Duodenal mucosa (tissue), 2 donors: ENCODE measurements around the gene CDH13.

Source experiments
- H3K27ac ChIP-seq: one replicate; pipeline ENCODE4 v1.7.0; 2013; ENCODE audit warnings: low read depth, low read length
- H3K27me3 ChIP-seq, 2 donors: one replicate each; pipeline ENCODE4 v1.7.0; 2013; ENCODE audit warnings: low read length in 2 of 2, control low read depth in 1 of 2; ENCODE audit not compliant: insufficient read depth in 2 of 2, control insufficient read depth in 1 of 2
- H3K36me3 ChIP-seq, 2 donors: one replicate each; pipeline ENCODE4 v1.7.0; 2013; ENCODE audit warnings: low read length in 2 of 2, control low read depth in 1 of 2; ENCODE audit not compliant: insufficient read depth in 2 of 2, control insufficient read depth in 1 of 2
- H3K4me1 ChIP-seq, 2 donors: one replicate each; pipeline ENCODE4 v1.7.0; 2013; ENCODE audit warnings: low read length in 2 of 2, control low read depth in 1 of 2; ENCODE audit not compliant: insufficient read depth in 2 of 2, control insufficient read depth in 1 of 2
- H3K4me3 ChIP-seq, 2 donors: one replicate each; pipeline ENCODE4 v1.7.0; 2013; ENCODE audit warnings: low read length in 2 of 2, low read depth in 1 of 2
- H3K9ac ChIP-seq, 2 donors: one replicate each; pipeline ENCODE4 v1.7.0; 2013; ENCODE audit warnings: low read length in 2 of 2, low read depth in 1 of 2
- H3K9me3 ChIP-seq, 2 donors: one replicate each; pipeline ENCODE4 v1.7.0; 2013; ENCODE audit warnings: low read length in 2 of 2, control low read depth in 1 of 2; ENCODE audit not compliant: control insufficient read depth in 1 of 2

The CDH13 gene

DNA sequence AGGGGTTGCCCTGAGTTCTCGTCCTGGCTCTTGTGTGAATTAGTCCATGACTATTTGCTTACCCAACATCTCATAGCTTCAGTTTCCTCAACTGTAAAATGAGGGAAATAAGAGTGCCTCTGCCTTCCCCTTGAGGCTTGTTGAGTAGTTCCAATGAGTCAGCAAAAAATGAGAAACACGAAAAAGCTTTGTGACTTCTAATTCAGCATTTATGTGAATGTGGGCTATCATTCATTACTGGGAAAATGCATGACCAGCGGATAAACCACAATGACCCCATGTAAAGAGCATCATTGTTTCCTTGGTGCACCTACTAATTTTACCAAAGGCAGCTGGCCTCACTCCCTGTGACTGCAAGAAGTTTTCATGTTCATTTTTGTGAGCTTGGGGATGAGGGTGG is 806.4 kb downstream of the CDH13 start:
- Histone ChIP-seq H3K27me3 (no peaks in the 10 kb centered on the region), H3K9ac (no peak overlapping the region), H3K36me3 (no peaks in the 10 kb centered on the region), H3K4me1 (no peaks in the 10 kb centered on the region), H3K9me3 (no peaks in the 10 kb centered on the region), H3K4me3 (no peak overlapping the region), H3K27ac (no peak overlapping the region)

DNA sequence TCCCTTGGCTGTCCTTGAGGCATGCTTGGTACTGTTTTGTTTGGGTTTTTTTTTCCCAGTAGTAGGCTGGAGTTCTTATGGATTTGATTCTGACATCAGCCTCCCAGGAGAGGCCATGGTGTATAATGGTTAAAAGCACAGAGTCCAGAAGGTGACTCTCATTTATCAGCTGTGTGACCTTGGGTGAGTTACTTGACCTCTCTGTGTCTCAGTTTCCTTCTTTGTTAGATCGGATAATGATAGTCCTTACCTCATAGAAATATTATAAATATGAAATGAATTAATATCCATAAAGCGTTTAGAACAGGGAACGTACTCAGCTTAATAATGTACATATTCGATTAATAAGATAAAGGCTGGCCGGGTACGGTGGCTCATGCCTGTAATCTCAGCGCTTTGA is 810.3 kb downstream of the CDH13 start:
- H3K36me3 ChIP-seq: no peaks in the 10 kb centered on the region

DNA sequence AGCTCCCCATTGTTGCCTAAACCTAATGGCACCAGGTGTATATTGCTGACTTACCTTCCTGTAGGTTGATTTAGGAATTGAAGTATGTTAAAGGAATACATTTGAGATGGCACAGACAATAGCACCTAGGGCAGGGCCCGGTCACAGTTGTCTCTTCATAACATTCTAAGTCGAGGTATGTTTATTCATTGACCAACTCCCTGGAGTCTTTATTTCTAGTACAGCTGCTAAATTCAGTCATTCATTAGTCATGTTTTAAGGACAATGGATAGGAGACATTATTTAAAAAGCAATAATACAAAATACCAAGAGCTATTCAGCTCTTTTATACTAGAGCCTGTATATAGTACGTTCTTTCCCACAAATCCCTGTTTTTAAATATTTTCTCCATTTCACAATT is 811.6 kb downstream of the CDH13 start:
- Histone ChIP-seq H3K27me3 (no peaks in the 10 kb centered on the region), H3K27ac (no peak overlapping the region), H3K9me3 (no peaks in the 10 kb centered on the region), H3K4me3 (no peak overlapping the region), H3K36me3 (no peaks in the 10 kb centered on the region), H3K4me1 (no peaks in the 10 kb centered on the region), H3K9ac (no peak overlapping the region)

More for the DNA sequence above, 810.3 kb downstream of the CDH13 start:
- Histone ChIP-seq H3K4me1 (no peaks in the 10 kb centered on the region), H3K4me3 (no peak overlapping the region), H3K9ac (no peak overlapping the region), H3K27me3 (no peaks in the 10 kb centered on the region), H3K9me3 (no peaks in the 10 kb centered on the region), H3K27ac (no peak overlapping the region)

DNA sequence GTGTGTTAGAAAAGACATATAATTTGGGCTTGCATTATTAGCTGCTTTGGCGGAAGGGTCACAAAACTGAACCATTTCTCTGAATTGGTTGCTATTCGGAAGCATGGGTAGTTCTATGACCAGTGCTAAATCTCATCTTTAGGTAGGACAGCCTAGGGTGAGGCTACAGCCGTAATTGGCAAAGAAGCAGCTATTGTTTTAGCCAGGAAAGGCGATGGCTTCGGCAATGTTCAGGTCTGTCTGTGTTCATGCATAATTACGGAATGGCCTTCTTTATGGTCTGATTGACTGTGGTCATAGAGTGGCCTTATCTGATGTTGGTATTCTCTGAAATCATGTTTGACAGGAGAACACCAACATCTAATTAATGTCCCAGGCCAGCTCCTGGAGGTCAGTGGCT is 812.6 kb downstream of the CDH13 start:
- no peaks in the 10 kb centered on the region for H3K9me3 ChIP-seq
- H3K9ac ChIP-seq: no peak overlapping the region
- H3K36me3 ChIP-seq: no peaks in the 10 kb centered on the region
- no peaks in the 10 kb centered on the region for H3K4me1 ChIP-seq
- no peak overlapping the region for H3K27ac ChIP-seq
- H3K27me3 ChIP-seq: no peaks in the 10 kb centered on the region
- no peak overlapping the region for H3K4me3 ChIP-seq

DNA sequence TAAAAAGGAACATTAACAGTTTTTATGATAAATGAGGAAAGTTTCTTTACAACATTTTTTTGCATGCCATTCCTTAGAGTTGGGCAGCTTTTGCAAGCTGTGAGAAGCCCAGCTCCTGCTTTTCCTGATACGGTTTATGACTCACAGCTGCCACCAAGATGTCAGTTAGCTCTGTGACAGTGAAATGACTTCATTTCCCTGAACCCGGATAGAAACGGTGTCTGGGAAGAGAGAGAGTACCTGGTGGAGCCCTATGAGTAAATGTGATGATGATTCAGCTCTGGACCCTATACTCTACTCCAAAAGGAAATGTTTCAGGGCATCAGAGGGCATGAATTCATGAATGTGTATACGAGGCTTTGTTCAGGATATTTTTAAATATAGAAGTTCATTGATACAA is 814.7 kb downstream of the CDH13 start:
- Histone ChIP-seq H3K9me3 (no peaks in the 10 kb centered on the region), H3K4me1 (no peaks in the 10 kb centered on the region), H3K9ac (no peak overlapping the region), H3K36me3 (no peaks in the 10 kb centered on the region), H3K27me3 (no peaks in the 10 kb centered on the region), H3K4me3 (no peak overlapping the region), H3K27ac (no peak overlapping the region)

DNA sequence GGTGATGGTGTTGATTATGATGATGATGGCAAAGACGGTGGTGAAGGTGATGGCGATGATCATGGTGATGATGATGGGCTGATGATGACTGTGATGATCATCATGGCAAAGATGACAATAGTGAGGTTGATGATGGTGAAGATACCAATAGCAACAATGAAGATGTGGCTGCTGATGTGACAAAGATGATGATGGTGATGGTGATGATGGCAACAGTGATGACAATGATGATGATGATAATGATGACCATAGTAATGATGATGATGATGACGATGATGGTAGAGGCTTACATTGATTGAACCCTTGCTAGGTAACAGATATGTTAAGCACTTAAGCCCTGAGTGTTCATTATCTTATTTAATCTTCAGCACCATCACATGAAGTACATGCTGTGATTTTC is 817.2 kb downstream of the CDH13 start:
- H3K4me3 ChIP-seq: no peak overlapping the region
- H3K27ac ChIP-seq: no peak overlapping the region
- H3K9me3 ChIP-seq: no peaks in the 10 kb centered on the region
- no peak overlapping the region for H3K9ac ChIP-seq
- no peaks in the 10 kb centered on the region for H3K4me1 ChIP-seq
- no peaks in the 10 kb centered on the region for H3K27me3 ChIP-seq
- H3K36me3 ChIP-seq: no peaks in the 10 kb centered on the region

DNA sequence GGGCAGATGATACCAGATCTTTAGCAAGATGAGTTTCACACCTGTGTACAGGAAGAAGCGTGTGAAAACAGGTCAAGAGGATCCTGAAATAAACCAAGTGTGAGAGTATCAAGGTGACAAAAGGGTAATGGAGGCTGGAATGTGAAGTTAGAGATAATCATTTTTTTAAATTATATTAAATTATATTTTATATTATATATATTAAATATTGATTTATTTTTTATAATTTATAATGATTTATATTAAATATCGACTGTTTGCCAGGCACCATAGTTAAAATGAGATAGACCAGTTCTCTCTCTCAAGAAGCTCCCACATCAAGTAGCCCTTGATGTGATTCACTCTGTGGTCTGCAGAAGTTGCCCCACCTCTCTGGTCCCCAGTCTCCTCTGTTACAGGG is 820.8 kb downstream of the CDH13 start:
- no peaks in the 10 kb centered on the region for H3K27me3 ChIP-seq
- H3K27ac ChIP-seq: no peak overlapping the region

DNA sequence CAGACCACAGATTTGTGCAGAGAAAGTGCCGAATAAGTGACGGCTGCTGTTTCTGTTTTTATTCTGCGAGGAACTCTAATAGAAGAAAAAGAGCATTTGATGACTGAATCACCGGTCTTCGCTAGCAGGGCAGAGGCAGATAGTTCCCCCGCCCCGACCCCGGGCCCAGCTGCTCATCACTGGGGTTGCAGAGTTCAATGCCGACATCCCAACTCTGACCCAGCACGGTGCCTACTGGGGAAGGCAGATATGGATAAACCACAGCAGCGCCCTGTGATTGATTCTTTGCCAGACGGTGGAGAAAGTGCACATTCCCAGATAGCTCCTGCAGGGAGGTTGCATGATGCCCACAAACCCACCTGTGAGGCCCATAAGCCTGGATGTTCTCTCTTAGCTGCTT is 823.1 kb downstream of the CDH13 start:
- Histone ChIP-seq H3K4me1 (no peaks in the 10 kb centered on the region), H3K27ac (no peak overlapping the region), H3K4me3 (no peak overlapping the region), H3K9ac (no peak overlapping the region), H3K27me3 (no peaks in the 10 kb centered on the region), H3K36me3 (no peaks in the 10 kb centered on the region), H3K9me3 (no peaks in the 10 kb centered on the region)

More for the DNA sequence above, 820.8 kb downstream of the CDH13 start:
- Histone ChIP-seq H3K9me3 (no peaks in the 10 kb centered on the region), H3K36me3 (no peaks in the 10 kb centered on the region), H3K9ac (no peak overlapping the region), H3K4me3 (no peak overlapping the region), H3K4me1 (no peaks in the 10 kb centered on the region)

DNA sequence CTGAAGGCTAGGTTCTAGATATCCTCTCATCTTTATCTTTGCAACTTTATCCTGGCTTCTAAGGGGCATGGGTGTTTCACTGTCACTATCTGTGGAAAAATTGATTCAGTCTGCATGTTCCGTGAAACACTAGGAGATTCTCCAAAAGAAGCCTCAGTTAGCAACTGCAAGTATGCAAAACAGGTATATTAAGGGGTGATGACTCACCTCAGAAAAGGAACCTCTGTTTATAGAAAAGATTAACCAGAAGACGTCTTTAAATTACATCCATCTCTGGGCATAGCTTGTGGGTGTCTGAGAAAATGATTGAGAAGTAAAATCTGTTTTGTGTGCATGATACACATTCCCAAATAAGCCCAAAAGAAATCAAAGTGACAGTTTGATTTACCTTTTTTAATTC is 827.2 kb downstream of the CDH13 start:
- no peak overlapping the region for H3K4me3 ChIP-seq
- no peaks in the 10 kb centered on the region for H3K9me3 ChIP-seq
- no peaks in the 10 kb centered on the region for H3K36me3 ChIP-seq

DNA sequence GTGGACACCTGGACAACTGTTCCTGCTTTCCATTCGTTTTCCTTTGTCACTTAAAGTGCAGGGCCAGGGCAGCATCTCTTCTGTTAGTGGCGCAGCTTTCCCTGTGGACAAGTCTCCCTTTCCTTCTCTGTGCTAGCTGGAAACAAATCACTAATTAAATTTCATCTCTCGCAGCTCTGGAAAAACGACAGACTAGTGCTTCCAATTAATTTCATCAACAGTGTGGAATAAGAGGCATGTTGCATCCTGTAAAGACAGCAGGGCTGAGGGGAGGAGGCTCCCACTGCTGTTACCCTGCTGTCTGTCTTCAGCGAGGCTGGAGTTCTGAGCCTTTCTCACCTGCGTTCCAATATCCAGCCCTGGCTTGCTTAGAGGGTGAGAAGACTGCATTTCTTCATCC is 828.9 kb downstream of the CDH13 start:
- H3K9me3 ChIP-seq: no peaks in the 10 kb centered on the region
- no peaks in the 10 kb centered on the region for H3K36me3 ChIP-seq
- no peaks in the 10 kb centered on the region for H3K27me3 ChIP-seq
- no peaks in the 10 kb centered on the region for H3K4me1 ChIP-seq
- H3K4me3 ChIP-seq: no peak overlapping the region
- H3K9ac ChIP-seq: no peak overlapping the region
- no peak overlapping the region for H3K27ac ChIP-seq

More for the DNA sequence above, 827.2 kb downstream of the CDH13 start:
- no peak overlapping the region for H3K9ac ChIP-seq
- no peaks in the 10 kb centered on the region for H3K27me3 ChIP-seq
- no peak overlapping the region for H3K27ac ChIP-seq
- H3K4me1 ChIP-seq: no peaks in the 10 kb centered on the region

DNA sequence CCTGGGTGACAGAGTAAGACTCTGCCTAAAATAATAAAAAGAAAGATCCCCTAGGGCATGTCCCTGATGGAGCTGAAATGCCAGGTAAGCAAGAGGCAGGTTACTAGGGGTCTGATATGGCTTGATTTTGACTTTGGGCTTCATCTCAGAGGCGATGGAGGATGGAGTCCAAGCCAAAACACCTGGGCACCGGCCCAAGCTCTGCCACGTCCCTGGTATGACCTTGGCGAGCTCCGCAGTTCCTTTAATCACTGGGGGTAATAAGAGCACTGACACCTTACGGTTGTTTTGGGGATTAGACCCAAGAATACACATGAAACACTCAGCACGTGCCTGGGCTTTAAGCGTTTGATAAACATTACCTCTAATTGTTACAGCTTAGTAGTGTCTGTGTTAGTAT is 830.2 kb downstream of the CDH13 start:
- no peaks in the 10 kb centered on the region for H3K4me1 ChIP-seq
- no peak overlapping the region for H3K4me3 ChIP-seq
- no peaks in the 10 kb centered on the region for H3K36me3 ChIP-seq
- H3K27ac ChIP-seq: no peak overlapping the region
- H3K27me3 ChIP-seq: no peaks in the 10 kb centered on the region
- no peak overlapping the region for H3K9ac ChIP-seq
- no peaks in the 10 kb centered on the region for H3K9me3 ChIP-seq
